Measurements from ENCODE around the gene TMEM156.
A peak's percentile ranks its signal among the peaks of the same experiment; 100 is the strongest.

The TMEM156 gene

GRCh38 chr4:38987491-38987890 is 44.7 kb downstream of the TMEM156 start:
- TF ChIP-seq, protein P1, sequence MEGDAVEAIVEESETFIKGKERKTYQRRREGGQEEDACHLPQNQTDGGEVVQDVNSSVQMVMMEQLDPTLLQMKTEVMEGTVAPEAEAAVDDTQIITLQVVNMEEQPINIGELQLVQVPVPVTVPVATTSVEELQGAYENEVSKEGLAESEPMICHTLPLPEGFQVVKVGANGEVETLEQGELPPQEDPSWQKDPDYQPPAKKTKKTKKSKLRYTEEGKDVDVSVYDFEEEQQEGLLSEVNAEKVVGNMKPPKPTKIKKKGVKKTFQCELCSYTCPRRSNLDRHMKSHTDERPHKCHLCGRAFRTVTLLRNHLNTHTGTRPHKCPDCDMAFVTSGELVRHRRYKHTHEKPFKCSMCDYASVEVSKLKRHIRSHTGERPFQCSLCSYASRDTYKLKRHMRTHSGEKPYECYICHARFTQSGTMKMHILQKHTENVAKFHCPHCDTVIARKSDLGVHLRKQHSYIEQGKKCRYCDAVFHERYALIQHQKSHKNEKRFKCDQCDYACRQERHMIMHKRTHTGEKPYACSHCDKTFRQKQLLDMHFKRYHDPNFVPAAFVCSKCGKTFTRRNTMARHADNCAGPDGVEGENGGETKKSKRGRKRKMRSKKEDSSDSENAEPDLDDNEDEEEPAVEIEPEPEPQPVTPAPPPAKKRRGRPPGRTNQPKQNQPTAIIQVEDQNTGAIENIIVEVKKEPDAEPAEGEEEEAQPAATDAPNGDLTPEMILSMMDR (conservative IDR thresholded peaks at IDR 0.05; ENCODE audit: low read length): no peak
- no peak overlapping the region for H3K4me3 ChIP-seq (ENCODE audit: low read length)
- no peak for DNase-seq (ENCODE audit: low read depth)

DNA sequence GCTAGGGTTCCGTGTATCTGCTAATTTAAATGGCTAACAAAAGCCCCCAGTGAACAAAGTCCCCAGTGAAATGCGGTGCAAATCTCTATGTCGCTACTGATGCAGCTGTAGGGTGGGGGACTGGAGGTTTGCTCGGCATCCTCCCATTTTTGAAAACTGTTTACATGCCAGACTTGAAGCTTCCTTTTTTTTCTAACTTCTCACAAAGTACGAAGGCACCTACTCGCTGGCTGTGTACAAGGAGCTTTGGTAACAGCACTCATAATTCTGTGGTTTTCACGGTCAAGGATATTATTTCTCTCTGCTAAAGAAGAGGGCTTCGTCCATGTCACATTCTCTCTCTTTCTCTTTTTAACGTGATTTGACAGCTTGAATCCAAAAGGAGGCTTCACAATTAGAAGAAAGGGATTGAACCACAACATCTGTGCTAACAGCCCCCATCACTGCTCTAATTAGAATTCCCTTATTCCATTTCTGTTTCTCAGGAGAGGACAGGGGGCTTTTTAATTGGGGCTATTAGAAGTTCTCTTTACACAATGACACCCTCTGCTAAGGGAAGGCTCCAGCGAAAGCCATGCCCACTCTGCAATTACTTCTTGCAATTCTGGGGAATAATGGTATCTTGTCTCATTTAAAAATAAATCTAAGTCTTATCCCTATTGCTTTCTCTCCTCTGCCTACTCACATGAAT is 46.7 kb downstream of the TMEM156 start:
- DNase-seq (ENCODE audit: low read depth): no peak
- no peak overlapping the region for H3K4me3 ChIP-seq (ENCODE audit: low read length)
- TF ChIP-seq, protein P1 (conservative IDR thresholded peaks at IDR 0.05; ENCODE audit: low read length): no peak

DNA sequence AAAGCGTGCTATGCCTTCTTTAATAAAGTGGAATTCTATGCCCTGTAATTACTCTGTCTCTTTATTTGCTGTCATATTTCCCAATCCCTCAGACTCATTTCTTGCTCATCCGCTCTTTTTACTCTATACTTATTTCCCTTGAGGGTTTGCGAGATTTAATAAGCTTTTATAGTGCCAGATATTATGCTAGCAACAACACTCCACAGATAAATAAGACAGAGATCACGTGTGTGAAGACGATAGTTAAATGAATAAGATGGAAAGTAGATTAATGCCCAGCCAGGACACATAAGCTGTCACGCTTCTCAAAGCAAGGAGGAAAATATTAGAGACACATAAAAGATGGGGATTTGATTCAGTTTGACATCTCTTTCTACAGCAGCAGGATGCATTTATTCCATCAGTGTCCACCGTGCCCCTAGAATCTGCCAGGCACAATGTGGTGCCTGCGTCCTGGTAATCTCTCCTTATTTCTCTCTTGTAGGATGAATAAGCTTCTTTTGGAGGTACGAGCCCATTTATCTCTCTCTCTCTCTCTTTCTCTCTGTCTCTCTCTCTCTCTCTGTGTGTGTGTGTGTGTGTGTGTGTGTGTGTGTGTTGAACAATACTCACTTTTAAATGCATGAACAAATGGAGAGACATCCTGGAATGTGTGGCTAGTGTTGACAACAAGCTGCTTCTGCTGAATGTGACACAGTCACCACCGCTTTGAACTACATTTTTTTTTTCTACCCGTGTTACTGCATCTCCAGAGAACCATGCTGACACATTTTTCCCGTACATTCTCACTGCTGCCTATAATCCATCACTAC is 48.2 kb downstream of the TMEM156 start:
- peak; percentile 66 for DNase-seq (ENCODE audit: low read depth)
- H3K4me3 ChIP-seq (ENCODE audit: low read length): no peak overlapping the region
- TF ChIP-seq, protein P1 (conservative IDR thresholded peaks at IDR 0.05; ENCODE audit: low read length): no peak

- DNase-seq (ENCODE audit: low read depth): no peak
- TF ChIP-seq, protein P1 (conservative IDR thresholded peaks at IDR 0.05; ENCODE audit: low read length): no peak
- H3K4me3 ChIP-seq (ENCODE audit: low read length): no peak overlapping the region
These were observed 48.9 kb downstream of the TMEM156 start for GRCh38 chr4:38983291-38983690.

GRCh38 chr4:38982361-38983095 is 49.7 kb downstream of the TMEM156 start:
- TF ChIP-seq, protein P1 (conservative IDR thresholded peaks at IDR 0.05; ENCODE audit: low read length): no peak
- no peak overlapping the region for H3K4me3 ChIP-seq (ENCODE audit: low read length)
- DNase-seq (ENCODE audit: low read depth): no peak

- no peak overlapping the region for H3K4me3 ChIP-seq (ENCODE audit: low read length)
- peak; percentile 88 for DNase-seq (ENCODE audit: low read depth)
- TF ChIP-seq, protein P1 (conservative IDR thresholded peaks at IDR 0.05; ENCODE audit: low read length): no peak
These were observed 51.1 kb downstream of the TMEM156 start for GRCh38 chr4:38980903-38981676.

Measured in AG10803 (cell line).